HG02870 (cell line): ENCODE data around the gene MRPL4.
"Not testable (repeated sequence)": the region's sequence is repeated elsewhere in the genome, so short reads cannot be mapped to it uniquely, and the experiment has no call there.

Source experiments
- ATAC-seq: cut with Tn5 transposase; IDR thresholded peaks from one replicate; pipeline ENCODE4 v1.9.1; 2021; ENCODE audit warnings: mild to moderate bottlenecking, moderate library complexity; ENCODE audit not compliant: unreplicated experiment

The MRPL4 gene

GRCh38 chr19:10230173-10230860, 21.7 kb upstream of the MRPL4 start:
- ATAC-seq, result no peak

- ATAC-seq, result no peak
Observed at GRCh38 chr19:10230861-10231611, 21.0 kb upstream of the MRPL4 start, which contains the start of gene S1PR2. Gene S1PR2, minus strand, starts transcription at chr19:10231331. Its CDS starts 6,426 bp downstream, at chr19:10224905.

- ATAC-seq, result no peak
Observed at GRCh38 chr19:10231612-10232228, 20.3 kb upstream of the MRPL4 start.

DNA sequence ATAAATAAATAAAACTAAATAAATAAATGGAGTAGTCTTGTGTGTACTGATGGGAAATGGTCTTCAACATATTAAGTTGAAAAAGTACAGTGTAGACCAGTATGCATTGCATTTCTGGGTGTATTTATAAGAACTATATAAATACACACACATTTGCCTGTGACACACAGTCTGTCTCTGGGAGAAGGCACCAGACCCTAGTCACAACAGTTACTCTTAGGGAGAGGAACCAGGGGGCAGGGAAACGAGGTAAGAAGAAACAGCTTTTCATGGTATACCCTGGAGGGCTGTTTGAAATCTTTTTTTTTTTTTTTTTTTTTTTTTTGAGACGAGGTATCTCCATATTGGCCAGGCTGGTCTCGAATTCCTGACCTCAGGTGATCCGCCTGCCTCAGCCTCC, 18.1 kb upstream of the MRPL4 start:
- no peak for ATAC-seq

GRCh38 chr19:10235003-10235402, 17.0 kb upstream of the MRPL4 start:
- no peak for ATAC-seq

GRCh38 chr19:10235409-10235808, 16.6 kb upstream of the MRPL4 start:
- not testable (repeated sequence) for ATAC-seq

DNA sequence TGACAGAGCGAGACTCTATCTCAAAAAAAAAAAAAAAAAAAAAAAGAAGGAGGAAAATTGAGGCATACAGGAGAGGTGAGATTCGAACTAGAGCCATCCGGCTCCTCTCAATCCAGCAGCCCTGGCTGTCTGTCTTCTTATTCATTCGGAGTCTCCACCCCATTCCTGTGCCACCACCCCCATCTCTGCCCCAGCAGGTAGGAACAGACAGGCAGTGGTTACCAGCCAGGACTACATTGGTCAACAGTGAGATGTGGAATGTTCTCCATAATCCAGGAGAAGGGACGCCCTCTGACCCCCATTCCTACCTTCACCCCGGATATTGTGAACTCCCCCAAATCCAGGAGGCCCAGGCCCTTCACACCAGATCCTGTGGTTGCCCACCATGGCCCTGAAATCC, 14.3 kb upstream of the MRPL4 start:
- ATAC-seq, result no peak

DNA sequence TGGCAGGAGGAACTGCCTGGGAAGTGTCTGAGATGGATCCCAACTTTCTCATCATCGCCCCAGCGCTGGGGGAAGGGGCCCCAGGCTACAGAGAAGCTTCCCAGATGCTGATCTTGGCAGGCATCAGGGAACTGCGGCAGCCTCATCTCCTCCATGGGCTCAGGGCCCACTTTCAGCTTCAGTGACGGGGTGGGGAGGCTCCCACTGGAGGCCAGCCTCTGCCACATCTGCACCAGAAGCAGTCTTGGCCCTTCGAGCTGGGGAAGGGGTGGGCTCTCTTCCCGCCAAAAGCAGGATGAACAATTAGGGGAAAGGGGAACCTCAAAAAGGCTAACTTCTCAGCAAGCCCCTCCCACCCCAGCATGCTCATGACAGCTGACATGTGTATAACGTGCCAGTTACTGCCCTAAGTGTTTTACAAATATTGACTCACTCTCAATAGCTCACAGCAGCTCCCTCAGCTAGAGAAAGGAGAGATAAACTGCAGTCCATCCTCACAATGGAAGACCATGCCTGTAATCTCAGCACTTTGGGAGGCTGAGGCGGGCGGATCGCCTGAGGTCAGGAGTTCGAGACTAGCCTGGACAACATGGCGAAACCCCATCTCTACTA, 13.7 kb upstream of the MRPL4 start:
- no peak for ATAC-seq

GRCh38 chr19:10241826-10242449, 10.1 kb upstream of the MRPL4 start:
- not testable (repeated sequence) for ATAC-seq

- ATAC-seq, result no peak
Observed at GRCh38 chr19:10243606-10244005, 8.4 kb upstream of the MRPL4 start.

- no peak for ATAC-seq
Observed at GRCh38 chr19:10245189-10245939, 6.7 kb upstream of the MRPL4 start.

GRCh38 chr19:10246511-10246910, 5.5 kb upstream of the MRPL4 start:
- ATAC-seq, result no peak

GRCh38 chr19:10252707-10253106, 693 bp downstream of the MRPL4 start:
- ATAC-seq, result no peak

GRCh38 chr19:10254244-10254643, 2.2 kb downstream of the MRPL4 start:
- no peak for ATAC-seq

DNA sequence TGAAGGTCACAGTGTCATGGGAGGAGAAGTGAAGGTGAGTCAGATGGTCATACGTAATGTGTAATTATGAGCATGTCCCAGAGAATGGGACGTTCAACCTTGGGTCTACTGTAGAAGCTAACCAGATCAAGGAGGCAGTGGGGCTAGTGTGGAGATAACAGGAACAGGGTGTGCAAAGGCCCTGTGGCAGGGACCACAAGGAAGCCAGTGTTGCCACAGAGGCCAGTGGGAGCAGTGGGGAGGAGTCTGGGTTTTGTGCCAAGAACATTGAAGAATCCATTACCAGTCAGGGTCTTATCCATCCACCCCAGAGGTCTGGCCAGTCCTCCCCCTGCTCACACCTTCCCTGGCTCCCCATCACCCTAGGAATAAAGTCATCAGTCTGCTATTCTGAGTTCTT, 3.3 kb downstream of the MRPL4 start:
- no peak for ATAC-seq

- ATAC-seq, result no peak
Observed at GRCh38 chr19:10256551-10256950, 4.5 kb downstream of the MRPL4 start.

GRCh38 chr19:10256970-10257615, 5.1 kb downstream of the MRPL4 start:
- ATAC-seq, result no peak

- ATAC-seq, result no peak
Observed at GRCh38 chr19:10258080-10258710, 6.2 kb downstream of the MRPL4 start.

- no peak for ATAC-seq
Observed at GRCh38 chr19:10259162-10259905, 7.3 kb downstream of the MRPL4 start.
